Fibroblast of lung (primary cell): ENCODE data around the gene SFTPA1.

Experiments used
- CTCF ChIP-seq, 2 donors: IDR thresholded peaks in 1 of 2; conservative IDR thresholded peaks in 1 of 2; 1 replicate in 1 of 2; 2 replicates in 1 of 2; pipeline ENCODE4 v1.5.1; 2011 to 2012; ENCODE audit warnings: low read length in 2 of 2, control low read depth in 1 of 2, inconsistent platforms in 1 of 2, low read depth in 1 of 2, mild to moderate bottlenecking in 1 of 2
- EZH2 ChIP-seq: IDR thresholded peaks from 2 replicates; pipeline ENCODE4 v1.5.1; 2012; ENCODE audit warnings: low read length, control low read depth, mild to moderate bottlenecking; ENCODE audit errors: missing control alignments

GRCh38 chr10:79610601-79611191 is at the start of gene SFTPA1:
- no peak for TF ChIP-seq CTCF (conservative IDR thresholded peaks at IDR 0.05 in 1 of 2, IDR thresholded peaks at IDR 0.05 in 1 of 2; ENCODE audit: low read depth in 1 of 2, low read length in 2 of 2)
- no peak for TF ChIP-seq EZH2
